Ovary (tissue), 9 donors: ENCODE results near the gene LIMA1. TPM values are rescaled to one million over a fixed set of nuclear protein-coding genes. Genes with fewer than 3 reads are reported as not detected.
"Not testable (repeated sequence)": the region's sequence is repeated elsewhere in the genome, so short reads cannot be mapped to it uniquely, and the experiment has no call there.

Experiments used
- DNase-seq, 5 donors: peaks; one replicate each; pipeline ENCODE4 v3.0.0-alpha.2; 2019 to 2020
- H3K27ac ChIP-seq, 2 donors: fragments of 200-600 bp; one replicate each; pipeline versions ENCODE4 v1.5.1 to v1.8.0; 2019 to 2022
- H3K27me3 ChIP-seq: fragments of 200-600 bp; one replicate; pipeline ENCODE4 v1.8.0; 2022
- H3K36me3 ChIP-seq: fragments of 200-600 bp; sonication (generic); one replicate; pipeline ENCODE4 v1.5.1; 2019
- H3K4me1 ChIP-seq: one replicate; pipeline ENCODE4 v1.8.1; 2013; ENCODE audit warnings: mild to moderate bottlenecking, moderate library complexity; ENCODE audit not compliant: insufficient read depth
- H3K4me3 ChIP-seq: fragments of 200-600 bp; sonication (generic); one replicate; pipeline ENCODE4 v1.5.1; 2017
- H3K9me3 ChIP-seq, 2 donors: fragments of 200-600 bp in 1 of 2; sonication (generic) in 1 of 2; one replicate each; pipeline versions ENCODE4 v1.5.1 to v1.8.1; 2013 to 2019; ENCODE audit warnings: mild to moderate bottlenecking in 1 of 2, moderate library complexity in 1 of 2
- CTCF ChIP-seq, 3 donors: fragments of 450-650 bp in 2 of 3; fragments of 200-600 bp in 1 of 3; IDR thresholded peaks; one replicate each; pipeline versions ENCODE4 v1.5.1 to v1.8.0; 2016 to 2022; ENCODE audit warnings: antibody characterized with exemption in 3 of 3, mild to moderate bottlenecking in 1 of 3
- EP300 ChIP-seq: sonication (generic); formaldehyde crosslinking; IDR thresholded peaks from one replicate; pipeline ENCODE4 v1.6.1; 2017; ENCODE audit warnings: antibody characterized with exemption
- POLR2A ChIP-seq: fragments of 450-650 bp; IDR thresholded peaks from one replicate; pipeline ENCODE4 v1.6.1; 2017; ENCODE audit warnings: antibody characterized with exemption, mild to moderate bottlenecking, moderate library complexity
- WGBS, 3 donors: extraction: QIAGEN DNeasy Blood & Tissue Kit in 1 of 3; methylation state at CpG; one replicate each; pipeline versions ENCODE4 v1.1.5 to v1.1.7; 2013 to 2017; 5-methylcytosine and 5-hydroxymethylcytosine counted together
- intact Hi-C, 4 donors: fragments of 100-400 bp; cut with DNase I; formaldehyde crosslinking; loops; one replicate each; pipeline versions ENCODE4 v1.11.0 to v1.15.1; 2022 to 2023
- polyA plus RNA-seq, 2 donors: library from polyadenylated mRNA; stranded (reverse); fragments of 200-250 nt in 1 of 2; fragments of 350-450 nt in 1 of 2; fragmentation: Illumina TruSeq in 1 of 2; extraction: RNeasy Lipid Tissue Mini Kit (QIAGEN cat#74804) in 1 of 2; gene quantifications; one replicate each; pipeline ENCODE4 v1.2.3, GENCODE V29; 2013 to 2014
- total RNA-seq, 7 donors: library from RNA; depleted of rRNA in 2 of 7; stranded (reverse); fragments of >200 nt in 2 of 7; fragmentation: NEBNext Ultra II Directional in 3 of 7; extraction: Animal tissue kit (Norgen Biotek cat#: 25700) in 3 of 7; gene quantifications; one replicate each; pipeline versions ENCODE4 v1.1.0 to v1.2.4, GENCODE V29; 2016 to 2023
- donor health status: DM: no; HTN: no; CAD: no; lungs with moderate emphysema.
- donor health status: DM: no; HTN: no; CAD: no.
- donor health status: Bipolar disorder and iron deficiency.
- donor health status: DM: yes; HTN: yes; CAD: no.
- donor health status: DM: no; HTN: no; CAD: no.
- donor health status: DM: yes; HTN: yes; CAD: no.

The LIMA1 gene
- total and polyA plus RNA-seq, 9 donors = 28.0 to 80.0 (median 45.2) TPM

DNA sequence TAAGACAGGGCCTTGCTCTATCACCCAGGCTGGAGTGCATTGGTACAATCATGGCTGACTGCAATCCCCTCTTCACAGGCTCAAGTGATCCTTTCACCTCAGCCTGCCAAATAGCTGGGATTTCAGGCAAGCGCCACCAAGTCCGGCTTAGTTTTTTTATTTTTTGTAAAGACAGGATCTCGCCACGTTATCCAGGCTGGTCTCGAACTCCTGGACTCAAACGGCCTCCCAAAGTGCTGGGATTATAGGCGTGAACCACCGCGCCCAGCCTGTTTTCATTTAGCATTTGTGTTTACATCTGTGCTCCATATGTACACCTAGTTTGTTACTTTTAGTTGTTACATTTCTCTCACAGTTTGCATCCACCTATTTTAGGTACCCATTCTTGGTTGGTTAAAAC lies 32.5 kb upstream of the LIMA1 start:
- Histone ChIP-seq H3K9me3 (no peaks in the 10 kb centered on the region), H3K27ac (no peak overlapping the region), H3K36me3 (no peaks in the 10 kb centered on the region), H3K4me3 (no peak overlapping the region), H3K4me1 (no peaks in the 10 kb centered on the region), H3K27me3 (no peaks in the 10 kb centered on the region)
- DNase-seq = no peak
- TF ChIP-seq CTCF (IDR thresholded peaks at IDR 0.05) (no peak), POLR2A (no peak), EP300 (no peak)
- intact Hi-C loops = loop anchor here in 3 of 4 donors (10.0 kb wide), 4 partner anchors 121 to 241 kb away; partner anchors contain the start of gene SMARCD1 (in 1 of the 3)
- WGBS, 3 donors = 94 to 98% (median 95%) methylated on average over 9 of the region's 9 CpGs

DNA sequence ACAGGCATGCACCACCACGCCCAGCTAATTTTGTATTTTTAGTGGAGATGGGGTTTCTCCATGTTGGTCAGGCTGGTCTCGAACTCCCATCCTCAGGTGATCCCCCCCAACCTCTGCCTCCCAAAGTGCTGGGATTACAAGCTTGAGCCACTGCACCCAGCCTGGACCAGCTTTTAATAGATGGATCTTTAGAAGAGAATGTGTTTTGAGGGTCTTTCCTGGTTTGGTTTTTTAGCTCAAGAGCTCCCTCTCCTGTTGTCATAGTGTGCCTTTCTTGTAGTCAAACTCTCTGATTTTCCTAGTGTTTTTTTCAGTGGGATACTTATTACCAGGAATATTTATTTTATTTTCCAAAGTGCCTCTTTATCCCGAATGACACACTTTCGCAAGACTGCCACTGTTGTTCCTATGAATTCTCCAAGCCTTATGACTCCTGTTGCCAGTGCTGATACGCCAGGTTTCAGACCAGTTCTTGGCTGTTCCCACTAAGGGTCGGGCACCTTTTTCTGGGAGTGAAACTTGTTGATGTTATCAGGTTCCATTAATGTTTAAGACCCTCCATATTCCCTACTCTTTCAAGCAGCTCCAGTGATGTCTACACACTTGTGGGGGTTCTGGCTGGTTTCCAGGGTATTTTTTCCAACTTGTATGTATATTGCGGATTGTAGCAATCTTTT lies 31.5 kb upstream of the LIMA1 start:
- no peaks in the 10 kb centered on the region for H3K36me3 ChIP-seq
- intact Hi-C loops = loop anchor here in 3 of 4 donors (10.0 kb wide), 4 partner anchors 120 to 240 kb away; partner anchors contain the start of gene SMARCD1 (in 1 of the 3)
- H3K27ac ChIP-seq = no peak overlapping the region
- H3K4me1 ChIP-seq = no peaks in the 10 kb centered on the region
- 67 to 68% (median 67%) methylated on average over 7 of the region's 7 CpGs for WGBS, 3 donors
- H3K9me3 ChIP-seq = no peaks in the 10 kb centered on the region
- no peak overlapping the region for H3K4me3 ChIP-seq
- H3K27me3 ChIP-seq = no peaks in the 10 kb centered on the region
- TF ChIP-seq POLR2A (no peak), EP300 (no peak), CTCF (IDR thresholded peaks at IDR 0.05) (peak; percentile 33 to 50 (median 44))
- DNase-seq = no peak

DNA sequence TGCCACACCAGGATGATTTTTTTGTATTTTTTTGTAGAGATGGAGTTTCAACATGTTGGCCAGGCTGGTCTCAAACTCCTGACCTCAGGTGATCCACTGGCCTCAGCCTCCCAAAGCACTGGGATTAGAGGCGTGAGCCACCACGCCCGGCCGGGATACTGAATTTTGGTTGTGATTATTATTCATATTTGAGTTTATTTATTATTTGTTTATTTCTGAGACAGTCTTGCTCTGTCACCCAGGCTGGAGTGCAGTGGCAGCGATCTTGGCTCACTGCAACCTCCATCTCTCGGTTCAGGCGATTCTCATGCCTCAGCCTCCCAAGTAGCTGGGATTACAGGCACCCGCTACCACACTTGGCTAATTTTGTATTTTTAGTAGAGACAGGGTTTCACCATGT lies 30.7 kb upstream of the LIMA1 start:
- 95 to 98% (median 97%) methylated on average over 8 of the region's 8 CpGs for WGBS, 3 donors

DNA sequence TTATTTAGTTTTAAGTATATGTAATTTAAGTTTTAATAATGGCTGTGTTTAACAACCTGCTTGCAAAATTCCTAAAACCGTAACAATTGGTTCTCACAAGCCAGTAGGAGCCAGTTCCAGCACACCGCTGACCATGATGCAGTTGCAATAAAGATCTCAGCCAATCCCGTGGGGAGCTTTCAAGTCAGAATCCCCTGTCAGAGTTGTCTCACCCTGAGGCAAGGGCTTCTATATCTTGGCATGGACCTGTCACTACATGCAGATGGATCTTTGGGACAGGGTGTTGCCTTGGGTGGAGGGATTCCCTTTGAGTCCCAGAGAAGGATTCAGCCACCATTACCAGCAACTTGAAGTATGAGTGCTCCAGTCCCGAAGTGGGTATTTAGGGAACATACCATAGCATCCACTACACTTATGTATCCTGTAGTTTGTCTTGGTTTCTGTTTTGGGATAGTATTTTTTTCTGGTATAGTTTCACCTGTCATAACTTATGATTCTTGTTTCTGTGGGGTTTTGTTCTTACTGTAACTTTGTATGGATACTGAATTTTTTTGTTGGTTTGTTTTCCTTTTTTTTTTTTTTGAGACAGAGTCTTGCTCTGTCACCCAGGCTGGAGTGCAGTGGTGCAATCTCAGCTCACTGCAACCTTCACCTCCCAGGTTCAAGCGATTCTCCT lies 30.1 kb upstream of the LIMA1 start:
- no peak for DNase-seq
- Histone ChIP-seq H3K9me3 (no peaks in the 10 kb centered on the region), H3K27ac (no peak overlapping the region), H3K27me3 (no peaks in the 10 kb centered on the region), H3K4me3 (no peak overlapping the region), H3K4me1 (no peaks in the 10 kb centered on the region), H3K36me3 (no peaks in the 10 kb centered on the region)
- WGBS, 3 donors = 90 to 92% (median 91%) methylated on average over 5 of the region's 5 CpGs
- intact Hi-C loops = loop anchor here in 3 of 4 donors (10.0 kb wide), 4 partner anchors 119 to 239 kb away; partner anchors contain the start of gene SMARCD1 (in 1 of the 3)
- TF ChIP-seq POLR2A = no peak
- no peak for TF ChIP-seq EP300
- TF ChIP-seq CTCF (IDR thresholded peaks at IDR 0.05) = no peak

More for the DNA sequence above, 30.7 kb upstream of the LIMA1 start:
- not testable (repeated sequence) for H3K27ac ChIP-seq, H3K4me3 ChIP-seq, H3K9me3 ChIP-seq, H3K4me1 ChIP-seq, H3K36me3 ChIP-seq, DNase-seq, H3K27me3 ChIP-seq
- intact Hi-C loops = loop anchor here in 3 of 4 donors (10.0 kb wide), 4 partner anchors 119 to 239 kb away; partner anchors contain the start of gene SMARCD1 (in 1 of the 3)

DNA sequence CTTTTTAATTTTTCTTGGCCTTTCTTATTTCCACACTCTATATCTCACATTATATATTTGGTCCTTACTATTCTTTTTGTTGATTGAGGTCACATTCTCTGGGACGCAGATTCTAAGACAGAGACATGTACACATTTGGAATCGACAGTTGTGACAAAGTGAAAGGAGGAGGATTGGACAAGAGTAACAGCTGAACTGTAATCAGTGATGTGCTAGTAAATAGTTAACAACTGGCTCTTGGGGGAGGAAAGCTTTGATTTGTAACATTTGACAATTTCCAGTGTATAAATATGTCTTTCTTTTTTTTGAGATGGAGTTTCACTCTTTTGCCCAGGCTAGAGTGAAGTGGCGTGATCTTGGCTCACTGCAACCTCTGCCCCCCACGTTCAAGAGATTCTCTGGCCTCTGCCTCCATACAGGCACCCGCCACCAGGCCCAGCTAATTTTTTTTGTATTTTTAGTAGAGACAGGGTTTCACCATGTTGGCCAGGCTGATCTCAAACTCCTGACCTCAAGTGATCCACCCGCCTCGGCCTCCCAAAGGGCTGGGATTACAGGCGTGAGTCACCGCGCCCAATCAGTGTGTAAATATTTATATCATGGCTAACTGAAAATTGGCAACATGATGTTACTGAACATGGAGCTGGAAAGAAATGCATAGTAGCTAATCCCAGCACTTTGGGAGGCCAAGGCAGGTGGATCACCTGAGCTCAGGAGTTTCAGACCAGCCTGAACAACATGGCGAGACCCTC lies 28.7 kb upstream of the LIMA1 start:
- intact Hi-C loops = loop anchor here in 3 of 4 donors (10.0 kb wide), 4 partner anchors 117 to 237 kb away; partner anchors contain the start of gene SMARCD1 (in 1 of the 3)
- not testable (repeated sequence) for H3K36me3 ChIP-seq, H3K4me1 ChIP-seq, H3K9me3 ChIP-seq, H3K27ac ChIP-seq, H3K27me3 ChIP-seq, H3K4me3 ChIP-seq
- DNase-seq = peak in 1 of 5 donors; percentile 22
- 60 to 71% (median 66%) methylated on average over 11 of the region's 11 CpGs for WGBS, 3 donors
